Mesangial cell (primary cell): ENCODE measurements around the gene CMTM7. TPM values are rescaled to one million over a fixed set of nuclear protein-coding genes. Genes with fewer than 3 reads are reported as not detected.

Experiments used
- total RNA-seq: library from RNA; depleted of rRNA; stranded (reverse); fragments of >200 nt; gene quantifications from 2 replicates; pipeline ENCODE4 v1.2.3, GENCODE V29; 2015

The CMTM7 gene
- 31.3 and 37.2 TPM in 2 replicates for total RNA-seq

GRCh38 chr3:32391643-32392535 lies at the start of gene CMTM7:
Gene CMTM7 (plus strand): TSS chr3:32391853. CDS start chr3:32391907, 54 bp downstream.

GRCh38 chr3:32502118-32502945 lies 110.7 kb downstream of the CMTM7 start, which contains the start of gene CMTM6:
Gene CMTM6 (minus strand): TSS chr3:32502852. CDS start chr3:32502745, 107 bp downstream.

Other genes with a start within 250 kb of the CMTM7 start
- 7.3 and 8.9 TPM in 2 replicates for gene CMTM8, start 153.2 kb upstream of the CMTM7 start, total RNA-seq
- gene CMTM6, start 111.0 kb downstream of the CMTM7 start, total RNA-seq = 78.6 and 86.2 TPM in 2 replicates
- gene DYNC1LI1, start 179.0 kb downstream of the CMTM7 start, total RNA-seq = 22.7 and 27.4 TPM in 2 replicates